H1 (cell line): ENCODE data around the gene MDFIC. TPM values are rescaled to one million over a fixed set of nuclear protein-coding genes. Genes with fewer than 3 reads are reported as not detected.

Experiments used
- CTCF ChIA-PET: fragments of 300-600 bp; sonication (Branson Sonifier 250); formaldehyde crosslinking; loops from one replicate; lab custom pipeline; 2021; ENCODE audit not compliant: partially characterized antibody; lab: Charles Lee
- POLR2A ChIA-PET: fragments of 300-600 bp; sonication (Branson Sonifier 250); formaldehyde crosslinking; loops from one replicate; lab custom pipeline; 2021; ENCODE audit warnings: inconsistent platforms; ENCODE audit not compliant: partially characterized antibody; lab: Charles Lee
- DNase-seq, 2 experiments: peaks; one replicate each; pipeline versions ENCODE4 v3.0.0 to v3.0.0-alpha.2; 2010 to 2022; ENCODE audit warnings: low spot score in 2 of 2, low read depth in 1 of 2, mixed read lengths in 1 of 2
- FAIRE-seq: peaks from 2 replicates; lab custom pipeline; 2011; peaks lifted over from hg19 to GRCh38; lab: Jason Lieb, UNC
- H2AFZ ChIP-seq: 2 replicates; pipeline ENCODE4 v1.8.1; 2012; ENCODE audit warnings: low read length, inconsistent platforms
- H2AK5ac ChIP-seq: 2 replicates; pipeline ENCODE4 v1.6.1; 2013; ENCODE audit warnings: low read depth, low read length
- H2BK120ac ChIP-seq: replicated peaks from 2 replicates; pipeline ENCODE3; 2013; ENCODE audit warnings: low read depth, low read length, inconsistent platforms
- H2BK12ac ChIP-seq: 2 replicates; pipeline ENCODE4 v1.6.1; 2013; ENCODE audit warnings: low read depth, low read length
- H2BK15ac ChIP-seq: 2 replicates; pipeline ENCODE4 v1.6.1; 2013; ENCODE audit warnings: low read length
- H2BK20ac ChIP-seq: 2 replicates; pipeline ENCODE4 v1.6.1; 2013; ENCODE audit warnings: low read length
- H2BK5ac ChIP-seq: 2 replicates; pipeline ENCODE4 v1.6.1; 2013; ENCODE audit warnings: low read depth, low read length
- H3K14ac ChIP-seq: 2 replicates; pipeline ENCODE4 v1.6.1; 2013; ENCODE audit warnings: inconsistent platforms; ENCODE audit not compliant: insufficient read length
- H3K18ac ChIP-seq: 2 replicates; pipeline ENCODE4 v1.6.1; 2013; ENCODE audit warnings: low read length; ENCODE audit errors: extremely low read depth
- H3K23ac ChIP-seq: 2 replicates; pipeline ENCODE4 v1.6.1; 2013; ENCODE audit warnings: inconsistent platforms; ENCODE audit not compliant: insufficient read length
- H3K23me2 ChIP-seq: 2 replicates; pipeline ENCODE4 v1.6.1; 2013; ENCODE audit warnings: low read depth, low read length
- H3K27ac ChIP-seq: 2 replicates; pipeline ENCODE4 v1.6.1; 2011; ENCODE audit warnings: low read depth, low read length, inconsistent platforms
- H3K27me3 ChIP-seq, 4 experiments: replicated peaks in 1 of 4; 1 replicate in 1 of 4; 2 replicates in 3 of 4; pipeline versions ENCODE4 v1.6.1 to v1.8.1; 2011 to 2013; ENCODE audit warnings: low read length in 3 of 4, mild to moderate bottlenecking in 3 of 4, inconsistent platforms in 2 of 4, mixed read lengths in 2 of 4, moderate library complexity in 1 of 4; ENCODE audit not compliant: control insufficient read depth in 3 of 4, insufficient read depth in 3 of 4; ENCODE audit errors: extremely low read depth in 1 of 4
- H3K36me3 ChIP-seq, 4 experiments: 2 replicates each; pipeline versions ENCODE4 v1.6.1 to v1.8.1; 2011 to 2013; ENCODE audit warnings: mild to moderate bottlenecking in 4 of 4, low read length in 3 of 4, moderate library complexity in 2 of 4, control low read depth in 1 of 4, inconsistent platforms in 1 of 4; ENCODE audit not compliant: insufficient read depth in 4 of 4, control insufficient read depth in 2 of 4
- H3K4ac ChIP-seq: replicated peaks from 2 replicates; pipeline ENCODE3; 2013; ENCODE audit warnings: low read length, low read depth, mixed read lengths, inconsistent platforms; ENCODE audit not compliant: insufficient read length
- H3K4me1 ChIP-seq, 4 experiments: replicated peaks in 1 of 4; 1 replicate in 1 of 4; 2 replicates in 3 of 4; pipeline versions ENCODE4 v1.6.1 to v1.8.1; 2011 to 2013; ENCODE audit warnings: low read length in 3 of 4, inconsistent platforms in 2 of 4, mixed read lengths in 1 of 4; ENCODE audit not compliant: insufficient read depth in 4 of 4, control insufficient read depth in 3 of 4
- H3K4me2 ChIP-seq, 2 experiments: 2 replicates each; pipeline versions ENCODE4 v1.6.1 to v1.8.1; 2011 to 2013; ENCODE audit warnings: low read depth in 2 of 2, low read length in 2 of 2, control low read depth in 1 of 2, inconsistent platforms in 1 of 2, mild to moderate bottlenecking in 1 of 2; ENCODE audit not compliant: insufficient read depth in 1 of 2
- H3K4me3 ChIP-seq, 4 experiments: fragments of 200-600, 300-600 bp in 1 of 4; sonication (generic), shearing (Covaris generic), sonication (Bioruptor Twin) in 1 of 4; 2 replicates each; pipeline versions ENCODE4 v1.5.1 to v1.8.1; 2011 to 2016; ENCODE audit warnings: low read length in 4 of 4, low read depth in 3 of 4, control low read depth in 2 of 4, inconsistent platforms in 2 of 4, mild to moderate bottlenecking in 2 of 4, mixed read lengths in 1 of 4, moderate library complexity in 1 of 4; ENCODE audit not compliant: insufficient read depth in 2 of 4; ENCODE audit errors: extremely low read depth in 1 of 4
- H3K56ac ChIP-seq: replicated peaks from 2 replicates; pipeline ENCODE3; 2013; ENCODE audit warnings: low read depth, mild to moderate bottlenecking, mixed read lengths, low read length, inconsistent platforms; ENCODE audit not compliant: insufficient read length
- H3K79me1 ChIP-seq: 2 replicates; pipeline ENCODE4 v1.6.1; 2013; ENCODE audit warnings: low read depth, low read length, control low read depth
- H3K79me2 ChIP-seq, 2 experiments: 2 replicates each; pipeline versions ENCODE4 v1.6.1 to v1.8.1; 2012 to 2013; ENCODE audit warnings: low read length in 2 of 2, mild to moderate bottlenecking in 2 of 2, inconsistent platforms in 1 of 2; ENCODE audit not compliant: insufficient read depth in 2 of 2, control insufficient read depth in 1 of 2
- H3K9ac ChIP-seq, 4 experiments: replicated peaks in 1 of 4; 1 replicate in 1 of 4; 2 replicates in 3 of 4; pipeline versions ENCODE4 v1.6.1 to v1.8.1; 2011 to 2013; ENCODE audit warnings: low read depth in 3 of 4, low read length in 3 of 4, control low read depth in 2 of 4, mild to moderate bottlenecking in 2 of 4, moderate library complexity in 2 of 4, inconsistent platforms in 1 of 4; ENCODE audit errors: extremely low read depth in 1 of 4
- H3K9me3 ChIP-seq, 2 experiments: 2 replicates each; pipeline versions ENCODE4 v1.6.1 to v1.8.1; 2012 to 2013; ENCODE audit warnings: mild to moderate bottlenecking in 2 of 2, moderate library complexity in 2 of 2, control low read depth in 1 of 2, inconsistent platforms in 1 of 2, low read depth in 1 of 2, low read length in 1 of 2, mixed read lengths in 1 of 2; ENCODE audit not compliant: insufficient read depth in 2 of 2
- H4K20me1 ChIP-seq, 2 experiments: replicated peaks in 1 of 2; 2 replicates each; pipeline versions ENCODE3 to v1.8.1; 2011 to 2013; ENCODE audit warnings: inconsistent platforms in 2 of 2, low read length in 2 of 2, mild to moderate bottlenecking in 1 of 2; ENCODE audit not compliant: insufficient read depth in 2 of 2, control insufficient read depth in 1 of 2
- H4K5ac ChIP-seq: 2 replicates; pipeline ENCODE4 v1.6.1; 2013; ENCODE audit warnings: low read length, low read depth, mixed read lengths, inconsistent platforms; ENCODE audit not compliant: insufficient read length
- H4K8ac ChIP-seq: 2 replicates; pipeline ENCODE4 v1.8.0; 2013; ENCODE audit warnings: mild to moderate bottlenecking, moderate library complexity, low read length, inconsistent platforms; ENCODE audit not compliant: insufficient read depth; ENCODE audit errors: extremely low read depth
- H4K91ac ChIP-seq: replicated peaks from 2 replicates; pipeline ENCODE3; 2013; ENCODE audit warnings: low read length, mixed read lengths, inconsistent platforms; ENCODE audit not compliant: insufficient read length
- BRCA1 ChIP-seq: IDR thresholded peaks from 2 replicates; pipeline ENCODE4 v1.6.1; 2012; ENCODE audit warnings: low read depth, low read length, improper control_type of control experiment
- JUN ChIP-seq: IDR thresholded peaks from 2 replicates; pipeline ENCODE4 v1.6.1; 2011; ENCODE audit warnings: low read depth, mild to moderate bottlenecking, improper control_type of control experiment, low read length
- KDM5A ChIP-seq: fragments of 200-600 bp; IDR thresholded peaks from 2 replicates; pipeline ENCODE4 v1.7.1; 2012; ENCODE audit warnings: mild to moderate bottlenecking, low read length, inconsistent platforms, mixed read lengths
- NRF1 ChIP-seq: IDR thresholded peaks from 2 replicates; pipeline ENCODE4 v1.6.1; 2011; ENCODE audit warnings: mild to moderate bottlenecking, low read depth, low read length, improper control_type of control experiment
- POU5F1 ChIP-seq: IDR thresholded peaks from 2 replicates; pipeline ENCODE4 v1.6.1; 2011; ENCODE audit warnings: low read depth, mild to moderate bottlenecking, low read length, moderate library complexity
- RAD21 ChIP-seq, 2 experiments: IDR thresholded peaks in 1 of 2; conservative IDR thresholded peaks in 1 of 2; 2 replicates each; pipeline ENCODE4 v1.6.1; 2011; ENCODE audit warnings: low read depth in 2 of 2, low read length in 2 of 2, improper control_type of control experiment in 1 of 2, inconsistent platforms in 1 of 2, mild to moderate bottlenecking in 1 of 2, moderate library complexity in 1 of 2
- polyA plus RNA-seq, 7 experiments: library from polyadenylated mRNA; depleted of rRNA in 3 of 7; stranded (reverse) in 5 of 7; unstranded in 2 of 7; fragments of >200 nt in 5 of 7; fragments of 200-250 nt in 2 of 7; gene quantifications; 1 replicate in 5 of 7; 2 replicates in 1 of 7; 4 replicates in 1 of 7; pipeline versions ENCODE4 v1.2.1 to v1.2.3, GENCODE V29; 2011 to 2013; ENCODE audit warnings: missing spikeins in 2 of 7, mixed read lengths in 2 of 7
- total RNA-seq: library from RNA; stranded (reverse); fragmentation: NEBNext Ultra II Directional; extraction: Animal tissue kit (Norgen Biotek cat#: 25700); gene quantifications from 2 replicates; pipeline ENCODE4 v1.2.1, GENCODE V29; 2021
- TF ChIP-seq, protein P1 (sequence below), 3 experiments: IDR thresholded peaks; 1 replicate in 2 of 3; 2 replicates in 1 of 3; pipeline versions ENCODE4 v1.5.1 to v1.6.1; 2011; ENCODE audit warnings: low read length in 3 of 3, mild to moderate bottlenecking in 3 of 3, inconsistent platforms in 2 of 3, low read depth in 1 of 3, moderate library complexity in 1 of 3; ENCODE audit not compliant: insufficient read depth in 1 of 3; ENCODE audit errors: control extremely low read depth in 1 of 3
- TF ChIP-seq, protein P2 (sequence below): IDR thresholded peaks from 2 replicates; pipeline ENCODE4 v1.6.1; 2012; ENCODE audit warnings: low read length, inconsistent platforms

The MDFIC gene
- total and polyA plus RNA-seq, 2 of the 8 experiments (the other 6 are each of a cell fraction or from before 2014, with no cell fraction given) = 2.3 to 11.4 TPM

DNA sequence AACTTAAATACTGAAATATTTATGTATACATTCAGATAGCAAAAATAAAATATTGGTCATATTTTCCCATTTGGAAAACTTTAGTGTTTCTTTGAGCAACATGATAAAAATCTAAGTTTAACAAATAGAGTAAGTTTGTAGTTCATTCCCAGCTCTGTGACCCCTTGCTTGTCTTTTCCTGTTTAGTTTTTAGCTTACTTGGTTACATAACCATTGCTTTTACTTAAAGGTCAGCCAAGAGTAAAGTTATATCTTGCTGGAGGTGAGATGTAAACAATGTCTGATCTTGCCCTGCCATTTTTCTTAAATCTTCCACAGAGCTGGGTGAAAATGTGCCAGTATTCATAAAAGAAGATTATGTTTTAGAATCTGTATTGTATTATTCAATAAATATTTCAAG lies 46.7 kb upstream of the MDFIC start:
- no peaks in the 10 kb centered on the region for H3K27me3 ChIP-seq
- H4K91ac ChIP-seq = no peak overlapping the region
- DNase-seq = no peak
- H4K8ac ChIP-seq = no peak overlapping the region
- no peaks in the 10 kb centered on the region; the same call in 1 of the 2 replicates for H3K23me2 ChIP-seq
- H3K4me3 ChIP-seq = no peak overlapping the region
- no peak overlapping the region for H3K18ac ChIP-seq
- H2BK12ac ChIP-seq = no peak overlapping the region
- H2BK20ac ChIP-seq = no peak overlapping the region
- TF ChIP-seq JUN (no peak), KDM5A (no peak), RAD21 (IDR thresholded peaks at IDR 0.05 in 1 of 2, conservative IDR thresholded peaks at IDR 0.05 in 1 of 2; ENCODE audit: low read depth in 2 of 2, low read length in 2 of 2) (no peak), NRF1 (no peak), BRCA1 (no peak), POU5F1 (no peak)
- TF ChIP-seq, protein P1, sequence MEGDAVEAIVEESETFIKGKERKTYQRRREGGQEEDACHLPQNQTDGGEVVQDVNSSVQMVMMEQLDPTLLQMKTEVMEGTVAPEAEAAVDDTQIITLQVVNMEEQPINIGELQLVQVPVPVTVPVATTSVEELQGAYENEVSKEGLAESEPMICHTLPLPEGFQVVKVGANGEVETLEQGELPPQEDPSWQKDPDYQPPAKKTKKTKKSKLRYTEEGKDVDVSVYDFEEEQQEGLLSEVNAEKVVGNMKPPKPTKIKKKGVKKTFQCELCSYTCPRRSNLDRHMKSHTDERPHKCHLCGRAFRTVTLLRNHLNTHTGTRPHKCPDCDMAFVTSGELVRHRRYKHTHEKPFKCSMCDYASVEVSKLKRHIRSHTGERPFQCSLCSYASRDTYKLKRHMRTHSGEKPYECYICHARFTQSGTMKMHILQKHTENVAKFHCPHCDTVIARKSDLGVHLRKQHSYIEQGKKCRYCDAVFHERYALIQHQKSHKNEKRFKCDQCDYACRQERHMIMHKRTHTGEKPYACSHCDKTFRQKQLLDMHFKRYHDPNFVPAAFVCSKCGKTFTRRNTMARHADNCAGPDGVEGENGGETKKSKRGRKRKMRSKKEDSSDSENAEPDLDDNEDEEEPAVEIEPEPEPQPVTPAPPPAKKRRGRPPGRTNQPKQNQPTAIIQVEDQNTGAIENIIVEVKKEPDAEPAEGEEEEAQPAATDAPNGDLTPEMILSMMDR (IDR thresholded peaks at IDR 0.05; ENCODE audit: control extremely low read depth in 1 of 3, insufficient read depth in 1 of 3, low read depth in 1 of 3, low read length in 3 of 3) = no peak
- TF ChIP-seq, protein P2, sequence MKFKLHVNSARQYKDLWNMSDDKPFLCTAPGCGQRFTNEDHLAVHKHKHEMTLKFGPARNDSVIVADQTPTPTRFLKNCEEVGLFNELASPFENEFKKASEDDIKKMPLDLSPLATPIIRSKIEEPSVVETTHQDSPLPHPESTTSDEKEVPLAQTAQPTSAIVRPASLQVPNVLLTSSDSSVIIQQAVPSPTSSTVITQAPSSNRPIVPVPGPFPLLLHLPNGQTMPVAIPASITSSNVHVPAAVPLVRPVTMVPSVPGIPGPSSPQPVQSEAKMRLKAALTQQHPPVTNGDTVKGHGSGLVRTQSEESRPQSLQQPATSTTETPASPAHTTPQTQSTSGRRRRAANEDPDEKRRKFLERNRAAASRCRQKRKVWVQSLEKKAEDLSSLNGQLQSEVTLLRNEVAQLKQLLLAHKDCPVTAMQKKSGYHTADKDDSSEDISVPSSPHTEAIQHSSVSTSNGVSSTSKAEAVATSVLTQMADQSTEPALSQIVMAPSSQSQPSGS = no peak
- TF ChIP-seq, all 59 proteins: peak for 0
- Histone ChIP-seq H3K56ac (no peak overlapping the region), H3K36me3 (no peaks in the 10 kb centered on the region), H2BK5ac (no peak overlapping the region), H3K4ac (no peak overlapping the region), H3K27ac (no peak overlapping the region), H2AK5ac (no peak overlapping the region), H3K9me3 (no peaks in the 10 kb centered on the region), H2BK15ac (no peak overlapping the region), H3K79me1 (no peaks in the 10 kb centered on the region), H2BK120ac (no peak overlapping the region), H3K23ac (no peak overlapping the region), H4K5ac (no peak overlapping the region), H3K4me2 (no peak overlapping the region), H2AFZ (no peak overlapping the region), H3K14ac (no peak overlapping the region), H3K9ac (no peak overlapping the region), H3K4me1 (no peaks in the 10 kb centered on the region), H3K79me2 (no peaks in the 10 kb centered on the region), H4K20me1 (no peaks in the 10 kb centered on the region)
- ChIA-PET POLR2A (no interaction called here), CTCF (interaction anchor here (0.6 kb wide), 1 partner anchor 212 kb away, joined by 3 read pairs; no protein-coding TSS in a partner anchor)
- no peak for FAIRE-seq
